Peyer's patch (tissue), 4 donors: ENCODE measurements around the gene PHLDA1.

Experiments
- POLR2A ChIP-seq, 2 donors: fragments of 450-650 bp; IDR thresholded peaks; one replicate each; pipeline ENCODE4 v1.5.1; 2017; ENCODE audit warnings: antibody characterized with exemption in 2 of 2, mild to moderate bottlenecking in 2 of 2, moderate library complexity in 2 of 2
- TF ChIP-seq, protein P1 (sequence below), 6 experiments: fragments of 450-650 bp in 4 of 6; fragments of 200-600 bp in 2 of 6; sonication (generic) in 1 of 6; IDR thresholded peaks; one replicate each; pipeline ENCODE4 v1.5.1; 2017 to 2019; ENCODE audit warnings: antibody characterized with exemption in 6 of 6, mild to moderate bottlenecking in 3 of 6, moderate library complexity in 1 of 6

GRCh38 chr12:76074701-76075336 lies 43.2 kb upstream of the PHLDA1 start:
- TF ChIP-seq, protein P1, sequence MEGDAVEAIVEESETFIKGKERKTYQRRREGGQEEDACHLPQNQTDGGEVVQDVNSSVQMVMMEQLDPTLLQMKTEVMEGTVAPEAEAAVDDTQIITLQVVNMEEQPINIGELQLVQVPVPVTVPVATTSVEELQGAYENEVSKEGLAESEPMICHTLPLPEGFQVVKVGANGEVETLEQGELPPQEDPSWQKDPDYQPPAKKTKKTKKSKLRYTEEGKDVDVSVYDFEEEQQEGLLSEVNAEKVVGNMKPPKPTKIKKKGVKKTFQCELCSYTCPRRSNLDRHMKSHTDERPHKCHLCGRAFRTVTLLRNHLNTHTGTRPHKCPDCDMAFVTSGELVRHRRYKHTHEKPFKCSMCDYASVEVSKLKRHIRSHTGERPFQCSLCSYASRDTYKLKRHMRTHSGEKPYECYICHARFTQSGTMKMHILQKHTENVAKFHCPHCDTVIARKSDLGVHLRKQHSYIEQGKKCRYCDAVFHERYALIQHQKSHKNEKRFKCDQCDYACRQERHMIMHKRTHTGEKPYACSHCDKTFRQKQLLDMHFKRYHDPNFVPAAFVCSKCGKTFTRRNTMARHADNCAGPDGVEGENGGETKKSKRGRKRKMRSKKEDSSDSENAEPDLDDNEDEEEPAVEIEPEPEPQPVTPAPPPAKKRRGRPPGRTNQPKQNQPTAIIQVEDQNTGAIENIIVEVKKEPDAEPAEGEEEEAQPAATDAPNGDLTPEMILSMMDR (IDR thresholded peaks at IDR 0.05): no peak
- no peak for TF ChIP-seq POLR2A (IDR thresholded peaks at IDR 0.05)
